Measurements from ENCODE around the gene SH2B2.
"Not testable (repeated sequence)": the region's sequence is repeated elsewhere in the genome, so short reads cannot be mapped to it uniquely, and the experiment has no call there.

The SH2B2 gene

DNA sequence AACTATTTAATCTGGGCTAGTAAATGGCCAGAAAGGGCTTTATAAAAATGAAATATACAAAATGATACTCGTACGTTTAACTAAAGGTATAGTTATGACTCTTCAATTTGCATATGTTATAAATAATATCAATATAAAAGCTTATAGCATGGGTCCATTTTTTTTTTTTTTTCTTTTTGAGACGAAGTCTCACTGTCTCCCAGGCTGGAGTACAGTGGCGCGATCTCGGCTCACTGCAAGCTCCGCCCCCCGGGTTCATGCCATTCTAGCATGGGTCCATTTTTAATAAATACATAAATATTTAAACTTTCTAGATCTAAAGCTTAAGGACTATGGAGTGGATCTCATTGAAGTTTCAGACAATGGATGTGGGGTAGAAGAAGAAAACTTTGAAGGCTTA is 50.3 kb downstream of the SH2B2 start:
- not testable (repeated sequence) for DNase-seq (ENCODE audit: low read depth)

DNA sequence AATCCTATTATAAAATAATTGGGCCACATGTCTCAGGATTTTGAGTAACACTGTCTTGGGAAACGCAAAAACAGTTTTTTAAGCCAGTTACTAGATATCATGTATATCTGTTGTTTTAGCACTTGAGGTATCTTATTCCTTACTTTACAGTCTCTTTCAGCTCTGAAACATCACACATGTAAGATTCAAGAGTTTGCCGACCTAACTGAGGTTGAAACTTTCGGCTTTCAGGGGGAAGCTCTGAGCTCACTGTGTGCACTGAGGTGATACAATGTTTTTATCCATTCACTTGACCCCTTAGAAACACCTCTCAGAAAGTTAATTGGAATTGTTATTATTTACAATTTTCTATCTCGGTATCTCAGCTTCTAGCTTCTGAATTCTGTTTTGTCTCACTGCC is 50.8 kb downstream of the SH2B2 start:
- not testable (repeated sequence) for DNase-seq (ENCODE audit: low read depth)

DNA sequence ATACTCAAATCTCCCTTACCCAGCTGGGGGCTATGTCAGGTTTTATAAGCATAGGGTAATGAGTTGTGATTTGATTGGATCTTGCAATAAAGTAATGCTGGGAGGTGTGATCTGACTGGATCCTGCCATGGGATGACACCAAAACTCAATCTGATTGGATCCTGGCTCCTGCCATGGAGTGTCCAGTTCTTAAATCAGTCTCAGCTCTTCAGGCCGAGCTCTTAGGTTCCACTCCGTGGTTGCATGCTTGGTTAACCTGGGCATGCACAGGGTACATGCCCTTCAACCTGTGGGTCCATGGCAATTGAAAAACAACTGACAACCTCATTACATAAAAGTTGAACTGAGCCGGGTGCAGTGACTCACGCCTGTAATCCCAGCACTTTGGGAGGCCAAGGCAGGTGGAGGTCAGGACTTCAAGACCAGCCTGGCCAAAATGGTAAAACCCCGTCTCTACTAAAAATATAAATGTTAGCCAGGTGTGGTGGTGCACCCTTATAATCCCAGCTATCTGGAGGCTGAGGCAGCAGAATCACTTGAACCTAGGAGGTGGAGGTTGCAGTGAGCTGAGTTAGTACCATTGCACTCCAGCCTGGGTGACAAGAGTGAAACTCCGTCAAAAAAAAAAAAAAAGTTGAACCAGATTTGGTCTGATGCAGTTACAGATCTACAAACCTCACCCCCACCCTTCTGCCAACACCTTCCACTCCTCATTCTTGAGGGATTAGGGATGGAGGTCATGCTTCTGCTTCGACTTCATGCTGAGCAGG is 54.1 kb downstream of the SH2B2 start:
- DNase-seq (ENCODE audit: low read depth) = not testable (repeated sequence)

DNA sequence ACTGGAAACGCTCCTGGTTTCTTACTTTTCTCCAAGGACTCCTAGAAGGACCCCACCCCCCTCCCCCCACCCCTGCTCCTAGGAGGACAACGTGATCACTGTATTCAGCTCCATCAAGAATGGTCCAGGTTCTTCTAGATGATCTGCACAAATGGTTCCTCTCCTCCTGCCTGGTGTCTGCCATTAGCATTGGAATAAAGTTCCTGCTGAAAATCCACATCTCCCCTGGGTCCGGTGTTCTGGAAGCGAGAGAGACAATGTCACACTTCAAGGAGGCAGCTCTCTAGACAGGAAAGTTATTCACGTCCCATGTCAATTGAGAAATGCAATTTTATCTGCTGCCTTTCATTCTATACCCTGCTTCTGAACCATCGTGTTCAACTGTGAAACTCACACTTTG is 60.3 kb downstream of the SH2B2 start:
- not testable (repeated sequence) for DNase-seq (ENCODE audit: low read depth)

DNA sequence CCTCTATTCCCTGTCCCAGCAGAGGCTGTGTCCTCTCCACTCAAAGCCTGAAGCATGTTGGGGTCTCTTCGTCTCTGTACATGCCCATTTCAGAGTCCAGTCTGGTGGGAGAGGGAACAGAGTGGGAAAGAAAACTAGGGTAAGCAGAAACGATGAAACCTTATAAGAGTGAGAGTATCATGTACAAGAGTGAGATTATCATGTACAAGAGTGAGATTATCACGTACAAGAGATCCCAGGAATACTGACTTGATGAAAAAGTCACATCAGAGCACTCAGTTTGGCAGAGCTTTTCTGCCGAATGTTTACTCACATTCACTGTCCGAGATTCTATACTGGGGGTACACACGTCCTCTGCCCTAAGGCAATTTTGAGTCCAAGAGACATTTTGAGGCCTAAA is 69.7 kb downstream of the SH2B2 start, which contains the start of gene SPDYE6:
SPDYE6 (minus strand) TSS at position 101 of the 400 bp plus-strand sequence. CDS start 421 bp downstream, outside the sequence.
- DNase-seq (ENCODE audit: low read depth) = not testable (repeated sequence)

DNA sequence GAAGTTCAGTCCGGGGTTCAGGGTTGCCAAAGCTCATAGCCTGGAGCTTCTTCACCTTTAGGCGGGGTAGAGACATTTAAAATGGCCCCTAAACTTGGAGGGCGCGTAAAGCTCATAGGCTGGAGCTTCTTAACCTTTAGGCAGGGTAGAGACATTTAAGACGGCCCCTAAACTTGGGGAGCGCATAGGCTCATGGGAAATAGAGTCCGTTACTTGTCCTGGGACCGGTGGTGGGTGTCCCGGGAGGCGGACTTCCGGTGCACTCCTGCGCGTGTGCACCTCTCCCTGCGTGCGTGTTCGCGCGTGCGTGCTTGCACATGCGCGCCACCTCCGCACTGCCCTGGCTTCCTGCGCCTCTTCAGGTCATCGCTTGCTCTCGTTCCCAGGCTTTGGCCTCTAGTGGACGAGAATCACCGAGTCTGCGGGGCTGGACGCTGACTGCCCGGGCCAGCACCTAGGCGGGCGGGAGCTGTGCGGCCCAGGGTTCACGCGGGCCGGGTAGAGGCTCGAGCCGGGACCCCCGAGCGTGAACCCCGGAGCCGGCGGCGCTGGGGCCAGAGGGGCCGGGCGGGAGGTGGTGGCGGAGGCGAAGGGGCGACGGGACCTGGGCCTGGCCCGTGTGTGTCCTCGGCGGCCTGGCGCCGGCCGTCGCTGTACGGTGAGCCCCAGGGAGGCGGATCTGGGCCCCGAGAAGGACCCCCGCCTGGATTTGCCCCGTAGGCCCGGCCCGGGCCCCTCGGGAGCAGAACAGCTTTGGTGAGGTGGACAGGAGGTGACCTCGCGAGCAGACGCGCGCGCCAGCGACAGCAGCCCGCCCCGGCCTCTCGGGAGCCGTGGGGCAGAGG is 77.1 kb downstream of the SH2B2 start:
- DNase-seq (ENCODE audit: low read depth) = peak; percentile 90

DNA sequence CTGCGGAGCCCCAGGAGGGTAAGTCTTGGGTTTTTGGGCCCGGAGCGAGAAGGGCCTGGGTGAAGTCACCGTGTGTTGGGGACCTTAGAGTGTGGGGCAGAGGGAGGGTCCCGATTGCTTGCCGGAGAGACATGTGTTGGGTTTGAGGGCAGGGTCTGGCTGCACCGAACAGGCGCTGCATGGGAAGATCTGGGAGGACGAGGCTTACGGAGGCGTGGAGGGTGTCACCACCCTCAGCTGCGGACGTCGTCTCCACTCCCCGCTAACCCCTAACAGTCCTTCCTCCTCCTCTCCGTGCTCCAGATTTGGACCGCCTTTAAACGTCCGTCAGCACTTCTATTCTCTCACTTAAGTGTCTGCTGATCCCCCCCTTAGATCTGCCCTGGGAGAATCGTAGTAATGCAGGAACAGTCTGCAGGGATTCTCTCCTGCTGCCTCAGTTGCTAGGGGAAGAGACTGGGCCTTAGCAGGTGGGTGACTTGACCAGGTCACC is 77.8 kb downstream of the SH2B2 start:
- DNase-seq (ENCODE audit: low read depth) = not testable (repeated sequence)

DNA sequence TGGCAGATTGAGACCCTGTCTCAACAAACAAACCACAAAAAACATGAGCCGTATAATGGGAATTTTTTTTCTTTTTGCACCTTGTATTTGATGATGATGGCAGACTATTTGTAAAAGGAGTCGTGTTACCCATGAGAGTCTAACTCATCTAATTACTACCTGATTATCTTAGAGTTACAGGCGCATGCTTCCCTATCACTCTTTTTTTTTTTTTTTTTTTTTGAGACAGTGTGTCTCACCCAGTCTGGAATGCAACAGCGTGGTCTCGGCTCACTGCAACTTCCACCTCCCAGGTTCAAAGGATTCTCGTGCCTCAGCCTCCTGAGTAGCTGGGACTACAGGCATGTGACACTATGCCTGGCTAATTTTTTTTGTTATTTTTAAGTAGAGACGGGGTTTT is 78.7 kb downstream of the SH2B2 start:
- DNase-seq (ENCODE audit: low read depth) = not testable (repeated sequence)

DNA sequence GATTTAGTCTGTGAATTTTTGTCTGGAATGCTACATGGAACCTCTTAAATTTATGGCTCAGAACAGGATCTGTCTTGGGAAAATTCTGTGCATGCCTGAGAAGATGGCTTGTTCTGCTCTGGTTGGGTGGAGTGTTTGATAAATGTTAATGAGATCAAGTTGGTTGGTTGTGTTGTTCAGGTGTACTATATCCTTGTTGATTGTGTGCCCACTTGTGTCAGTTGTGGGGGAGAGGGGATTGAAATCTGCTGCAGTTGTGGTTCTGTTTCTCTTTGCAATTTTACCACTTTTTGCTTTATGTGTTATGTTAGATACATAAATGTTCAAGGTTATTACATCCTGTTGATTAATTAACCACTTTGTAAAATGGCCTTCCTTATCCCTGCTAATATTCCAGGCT is 83.4 kb downstream of the SH2B2 start:
- DNase-seq (ENCODE audit: low read depth) = not testable (repeated sequence)
